ENCODE measurements around the gene NCKIPSD. TPM values are rescaled to one million over a fixed set of nuclear protein-coding genes. Genes with fewer than 3 reads are reported as not detected.

The NCKIPSD gene
- total RNA-seq, 1 donor from 2014 or later = 19.9 TPM

- DNase-seq (ENCODE audit: low spot score) = no peak
Observed at GRCh38 chr3:48624767-48625166, 60.9 kb downstream of the NCKIPSD start.

GRCh38 chr3:48623851-48624547 lies 61.7 kb downstream of the NCKIPSD start:
- DNase-seq (ENCODE audit: low spot score) = no peak

Small RNA genes lying within 50 kb of the gene (microRNA-seq; reads per million reads assigned to microRNA genes)
- gene MIR4793 (ENCODE audit: borderline number of aligned reads) = not detected

Other genes with a start within 250 kb of the NCKIPSD start
- gene CCDC51, start 245.8 kb downstream of the NCKIPSD start, total RNA-seq = 11.6 TPM
- 144 TPM for gene TMA7, start 245.7 kb downstream of the NCKIPSD start, total RNA-seq
- 7.2 TPM for gene ATRIP, start 239.2 kb downstream of the NCKIPSD start, total RNA-seq
- 170 TPM for gene SHISA5, start 181.7 kb downstream of the NCKIPSD start, total RNA-seq
- gene PFKFB4, start 129.1 kb downstream of the NCKIPSD start, total RNA-seq = 4.6 TPM
- not detected for gene UCN2, start 122.1 kb downstream of the NCKIPSD start, total RNA-seq
- 0.84 TPM for gene COL7A1, start 90.6 kb downstream of the NCKIPSD start, total RNA-seq
- 148 TPM for gene UQCRC1, start 76.3 kb downstream of the NCKIPSD start, total RNA-seq
- not detected for gene TMEM89, start 64.1 kb downstream of the NCKIPSD start, total RNA-seq
- 11.5 TPM for gene SLC26A6, start 50.5 kb downstream of the NCKIPSD start, total RNA-seq
- gene CELSR3, start 23.0 kb downstream of the NCKIPSD start, total RNA-seq = 0.64 TPM
- 40.4 TPM for gene IP6K2, start 31.3 kb upstream of the NCKIPSD start, total RNA-seq
- gene PRKAR2A, start 162.0 kb upstream of the NCKIPSD start, total RNA-seq = 72.1 TPM
- gene SLC25A20, start 213.0 kb upstream of the NCKIPSD start, total RNA-seq = 46.1 TPM
- 92.3 TPM for gene ARIH2, start 232.9 kb upstream of the NCKIPSD start, total RNA-seq